Smooth muscle cell (in vitro differentiated cells): ENCODE data around the gene ENDOG. TPM values are rescaled to one million over a fixed set of nuclear protein-coding genes. Genes with fewer than 3 reads are reported as not detected.
A peak's percentile ranks its signal among the peaks of the same experiment; 100 is the strongest.

ENCODE experiments used
- DNase-seq: peaks from one replicate; lab custom pipeline; 2025; ENCODE audit not compliant: unreplicated experiment; lab: John Stamatoyannopoulos, UW
- H2AFZ ChIP-seq: fragments of 200-600 bp; sonication (generic); 2 replicates; pipeline ENCODE4 v1.6.0; 2016; ENCODE audit warnings: antibody characterized with exemption, low read depth, mild to moderate bottlenecking
- H3F3A ChIP-seq: fragments of 200-600 bp; sonication (generic); 2 replicates; pipeline ENCODE4 v1.6.0; 2017; ENCODE audit warnings: antibody characterized with exemption, low read depth
- H3K27ac ChIP-seq: fragments of 200-600 bp; sonication (generic); 2 replicates; pipeline ENCODE4 v1.5.1; 2016; ENCODE audit warnings: low read depth, mild to moderate bottlenecking
- H3K27me3 ChIP-seq: fragments of 200-600 bp; sonication (generic); 2 replicates; pipeline ENCODE4 v1.6.1; 2016; ENCODE audit warnings: low read depth, mild to moderate bottlenecking
- H3K36me3 ChIP-seq: fragments of 200-600 bp; sonication (generic); 2 replicates; pipeline ENCODE4 v1.5.1; 2016; ENCODE audit warnings: low read depth
- H3K4me1 ChIP-seq: fragments of 200-600 bp; sonication (generic); 2 replicates; pipeline ENCODE4 v1.5.1; 2016; ENCODE audit warnings: low read depth
- H3K4me2 ChIP-seq: fragments of 200-600 bp; sonication (generic); 2 replicates; pipeline ENCODE4 v1.6.0; 2016; ENCODE audit warnings: mild to moderate bottlenecking
- H3K4me3 ChIP-seq: fragments of 200-600 bp; sonication (generic); 2 replicates; pipeline ENCODE4 v1.5.1; 2016; ENCODE audit warnings: mild to moderate bottlenecking
- H3K79me2 ChIP-seq: fragments of 200-600 bp; sonication (generic); 2 replicates; pipeline ENCODE4 v1.6.0; 2016; ENCODE audit warnings: low read depth, mild to moderate bottlenecking
- H3K9ac ChIP-seq: fragments of 200-600 bp; sonication (generic); 2 replicates; pipeline ENCODE4 v1.6.0; 2016; ENCODE audit warnings: low read depth
- H3K9me3 ChIP-seq: fragments of 200-600 bp; sonication (generic); replicated peaks from 2 replicates; pipeline ENCODE4 v1.5.1; 2016; ENCODE audit warnings: low read depth
- H4K20me1 ChIP-seq: fragments of 200-600 bp; sonication (generic); 2 replicates; pipeline ENCODE4 v1.6.0; 2016; ENCODE audit warnings: low read depth
- WGBS: methylation state at CpG from one replicate; pipeline ENCODE4 v1.1.7; 2016; ENCODE audit warnings: low lambda C conversion rate; 5-methylcytosine and 5-hydroxymethylcytosine counted together
- polyA plus RNA-seq: library from polyadenylated mRNA; unstranded; fragments of >200 nt; fragmentation: Nextera tagmentation; extraction: Ambion mirVana; gene quantifications from 2 replicates; pipeline ENCODE4 v1.2.1, GENCODE V29; 2016
- total RNA-seq: library from RNA; depleted of rRNA; stranded (reverse); fragments of >200 nt; gene quantifications from 2 replicates; pipeline ENCODE4 v1.2.3, GENCODE V29; 2014
- TF ChIP-seq, protein P1 (sequence below): fragments of 200-600 bp; sonication (generic); IDR thresholded peaks from 2 replicates; pipeline ENCODE4 v1.5.1; 2017; ENCODE audit warnings: borderline replicate concordance, mild to moderate bottlenecking, antibody characterized with exemption; ENCODE audit not compliant: insufficient read depth, poor library complexity, severe bottlenecking

ENDOG gene
- total and polyA plus RNA-seq, 2 experiments from 2014 or later = 18.4 to 30.5 TPM

- Histone ChIP-seq H3K9ac (no peak overlapping the region), H3K79me2 (no peaks in the 10 kb centered on the region), H3K36me3 (no peaks in the 10 kb centered on the region), H3K4me1 (no peaks in the 10 kb centered on the region), H4K20me1 (no peaks in the 10 kb centered on the region), H3F3A (peaks cover 5% of the 10 kb centered on the region), H3K4me2 (no peak overlapping the region), H2AFZ (no peak overlapping the region), H3K9me3 (no peaks in the 10 kb centered on the region), H3K27me3 (no peaks in the 10 kb centered on the region), H3K27ac (no peak overlapping the region), H3K4me3 (no peak overlapping the region)
- 90% methylated on average over 5 of the region's 5 CpGs for WGBS
- no peak for DNase-seq
- TF ChIP-seq, protein P1, sequence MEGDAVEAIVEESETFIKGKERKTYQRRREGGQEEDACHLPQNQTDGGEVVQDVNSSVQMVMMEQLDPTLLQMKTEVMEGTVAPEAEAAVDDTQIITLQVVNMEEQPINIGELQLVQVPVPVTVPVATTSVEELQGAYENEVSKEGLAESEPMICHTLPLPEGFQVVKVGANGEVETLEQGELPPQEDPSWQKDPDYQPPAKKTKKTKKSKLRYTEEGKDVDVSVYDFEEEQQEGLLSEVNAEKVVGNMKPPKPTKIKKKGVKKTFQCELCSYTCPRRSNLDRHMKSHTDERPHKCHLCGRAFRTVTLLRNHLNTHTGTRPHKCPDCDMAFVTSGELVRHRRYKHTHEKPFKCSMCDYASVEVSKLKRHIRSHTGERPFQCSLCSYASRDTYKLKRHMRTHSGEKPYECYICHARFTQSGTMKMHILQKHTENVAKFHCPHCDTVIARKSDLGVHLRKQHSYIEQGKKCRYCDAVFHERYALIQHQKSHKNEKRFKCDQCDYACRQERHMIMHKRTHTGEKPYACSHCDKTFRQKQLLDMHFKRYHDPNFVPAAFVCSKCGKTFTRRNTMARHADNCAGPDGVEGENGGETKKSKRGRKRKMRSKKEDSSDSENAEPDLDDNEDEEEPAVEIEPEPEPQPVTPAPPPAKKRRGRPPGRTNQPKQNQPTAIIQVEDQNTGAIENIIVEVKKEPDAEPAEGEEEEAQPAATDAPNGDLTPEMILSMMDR = no peak
Observed at GRCh38 chr9:128810873-128811272, 7.4 kb upstream of the ENDOG start.

DNA sequence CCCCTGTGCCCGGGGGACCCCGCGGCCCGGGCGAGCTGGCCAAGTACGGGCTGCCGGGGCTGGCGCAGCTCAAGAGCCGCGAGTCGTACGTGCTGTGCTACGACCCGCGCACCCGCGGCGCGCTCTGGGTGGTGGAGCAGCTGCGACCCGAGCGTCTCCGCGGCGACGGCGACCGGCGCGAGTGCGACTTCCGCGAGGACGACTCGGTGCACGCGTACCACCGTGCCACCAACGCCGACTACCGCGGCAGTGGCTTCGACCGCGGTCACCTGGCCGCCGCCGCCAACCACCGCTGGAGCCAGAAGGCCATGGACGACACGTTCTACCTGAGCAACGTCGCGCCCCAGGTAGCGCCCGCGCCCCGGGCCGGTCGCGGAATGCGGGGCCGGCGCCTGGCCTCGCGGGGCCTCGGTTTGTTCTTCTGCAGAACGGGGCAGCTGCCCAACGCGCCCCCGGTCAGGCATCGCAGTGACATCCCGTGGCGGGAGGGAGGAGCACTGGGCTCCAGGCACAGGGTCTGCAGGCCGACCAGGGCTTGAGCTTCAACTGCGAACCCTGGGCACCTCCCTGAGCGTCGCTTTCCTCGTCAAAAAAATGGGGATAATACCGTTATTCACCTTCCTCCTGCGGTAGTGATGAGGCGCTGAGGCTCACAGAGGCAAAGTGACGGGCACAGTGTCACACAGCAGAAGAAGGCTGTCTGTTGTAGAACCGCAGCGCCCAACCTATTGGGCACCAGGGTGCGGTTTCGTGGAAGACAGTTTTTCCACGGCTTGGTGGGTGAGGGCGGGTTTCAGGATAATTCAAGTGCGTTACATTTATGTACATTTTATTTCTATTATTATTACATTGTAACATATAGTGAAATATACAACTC, 777 bp downstream of the ENDOG start:
- Histone ChIP-seq H3K9me3 (no peaks in the 10 kb centered on the region), H3K9ac (peak overlapping the region; percentile 31), H3K27ac (no peak overlapping the region), H3K4me2 (peak overlapping the region; percentile 93), H4K20me1 (no peaks in the 10 kb centered on the region), H3K4me3 (peak overlapping the region; percentile 72), H3K4me1 (peaks cover 3% of the 10 kb centered on the region), H3K27me3 (no peaks in the 10 kb centered on the region), H2AFZ (peak overlapping the region; percentile 69), H3K36me3 (no peaks in the 10 kb centered on the region), H3K79me2 (no peaks in the 10 kb centered on the region), H3F3A (no peaks in the 10 kb centered on the region)
- no peak for DNase-seq
- 9% methylated on average over 86 of the region's 90 CpGs for WGBS
- TF ChIP-seq, protein P1 = no peak

- H3K9me3 ChIP-seq = no peaks in the 10 kb centered on the region
- H3K4me3 ChIP-seq = peak overlapping the region; percentile 72
- no peaks in the 10 kb centered on the region for H4K20me1 ChIP-seq
- peaks cover 3% of the 10 kb centered on the region for H3K4me1 ChIP-seq
- H3K36me3 ChIP-seq = no peaks in the 10 kb centered on the region
- H3K4me2 ChIP-seq = peak overlapping the region; percentile 93
- DNase-seq = no peak
- no peaks in the 10 kb centered on the region for H3F3A ChIP-seq
- no peaks in the 10 kb centered on the region for H3K79me2 ChIP-seq
- 67% methylated on average over 18 of the region's 18 CpGs for WGBS
- no peak overlapping the region for H2AFZ ChIP-seq
- no peaks in the 10 kb centered on the region for H3K27me3 ChIP-seq
- no peak overlapping the region for H3K9ac ChIP-seq
- H3K27ac ChIP-seq = no peak overlapping the region
- TF ChIP-seq, protein P1 = no peak
Observed at GRCh38 chr9:128819716-128820664, 1.7 kb downstream of the ENDOG start.
